HG02763 (cell line): ENCODE measurements around the gene PRRC2B.
"Not testable (repeated sequence)": the region's sequence is repeated elsewhere in the genome, so short reads cannot be mapped to it uniquely, and the experiment has no call there.

Experiments
- ATAC-seq: cut with Tn5 transposase; IDR thresholded peaks from one replicate; pipeline ENCODE4 v1.9.1; 2021; ENCODE audit warnings: mild to moderate bottlenecking, moderate library complexity; ENCODE audit not compliant: unreplicated experiment

Gene PRRC2B

DNA sequence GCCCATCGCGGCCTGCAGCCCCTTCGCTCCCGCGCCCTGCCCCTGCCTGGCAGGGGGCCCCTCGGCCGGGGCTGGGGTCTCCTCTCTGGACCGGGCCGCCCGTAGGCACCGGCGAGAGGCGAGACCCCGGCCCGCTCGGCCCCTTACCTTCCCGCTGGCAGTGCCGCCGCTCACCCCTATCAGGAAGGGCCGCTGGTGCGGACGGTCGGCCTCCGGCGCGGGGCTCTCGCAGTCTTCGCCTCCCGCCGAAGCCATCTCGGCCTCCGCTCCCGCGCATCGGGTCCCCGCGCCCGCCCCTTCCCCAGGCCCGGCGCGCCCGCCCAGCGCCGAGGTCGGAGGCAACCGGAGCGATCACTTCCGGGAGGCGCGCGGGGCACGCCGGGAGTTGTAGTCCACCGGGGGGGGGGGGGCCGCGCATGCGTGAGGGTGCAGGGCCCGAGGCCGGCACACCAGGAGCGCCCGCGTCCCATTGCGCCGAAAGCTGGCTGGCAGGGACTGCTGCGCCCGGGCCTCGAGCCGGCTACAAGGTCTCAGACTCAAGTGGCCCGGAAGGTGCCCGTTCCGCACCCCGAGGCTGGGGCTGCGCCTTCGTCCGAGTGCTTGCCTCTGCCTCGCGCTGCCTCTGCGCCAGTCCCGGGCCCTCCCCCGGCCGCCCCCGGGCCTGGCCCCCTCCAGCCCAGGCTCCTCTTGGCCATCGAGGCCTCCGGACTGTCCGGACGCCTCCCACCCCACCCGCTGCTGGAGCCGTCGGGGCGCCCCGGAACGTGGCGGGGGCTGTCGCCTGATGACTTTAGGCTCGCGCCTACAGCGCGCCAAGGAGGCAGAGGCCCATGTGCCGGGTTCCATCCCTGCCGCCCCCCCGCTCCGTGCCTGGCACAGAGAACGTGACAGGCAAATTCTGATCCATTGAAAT is 137.3 kb downstream of the PRRC2B start, which contains the start of gene UCK1:
Gene UCK1 (minus strand): TSS at position 344 of the 913 bp plus-strand sequence. CDS start 89 bp downstream, at position 255.
- ATAC-seq: peak; percentile 83

DNA sequence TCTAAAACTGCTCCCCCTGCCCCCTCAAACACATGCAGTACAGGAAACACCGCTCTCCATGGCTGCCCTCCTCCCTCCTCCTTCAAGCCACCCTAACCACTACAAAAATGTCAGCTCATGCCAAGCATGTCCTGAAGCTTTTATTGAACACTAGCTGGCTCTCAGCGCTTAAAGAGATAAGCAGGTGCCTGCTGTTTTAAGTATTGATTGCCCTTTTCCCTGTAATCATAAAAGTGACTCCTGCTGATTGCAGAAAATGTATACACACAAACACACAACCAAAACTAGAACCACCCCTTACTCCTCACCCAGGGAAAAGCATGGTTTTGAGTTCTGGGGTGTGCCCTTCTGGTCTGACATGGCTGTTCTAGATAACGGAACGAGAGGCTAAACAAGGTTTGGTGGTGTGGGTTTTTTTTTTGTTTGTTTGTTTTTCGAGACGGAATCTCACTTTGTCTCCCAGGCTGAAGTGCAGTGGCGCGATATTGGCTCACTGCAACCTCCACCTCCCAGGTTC is 140.9 kb downstream of the PRRC2B start:
- ATAC-seq: no peak

DNA sequence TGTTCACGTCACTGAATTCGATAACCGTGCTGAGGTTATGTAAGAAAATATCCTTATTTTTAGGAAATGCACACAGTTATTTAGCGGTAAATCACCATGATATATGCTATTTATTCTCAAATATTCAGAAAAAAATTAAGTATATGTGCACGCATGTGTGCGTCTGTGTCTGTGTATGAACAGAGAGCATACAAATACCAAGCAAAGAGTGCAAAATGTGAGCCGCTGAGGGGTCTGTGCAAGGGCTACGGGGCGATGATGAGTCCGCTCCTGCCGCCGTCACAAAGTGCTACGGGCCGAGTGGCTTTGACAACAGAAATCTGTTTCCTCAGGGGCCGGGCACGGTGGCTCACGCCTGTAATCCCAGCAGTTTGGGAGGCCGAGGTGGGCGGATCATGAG is 144.1 kb downstream of the PRRC2B start:
- no peak for ATAC-seq

DNA sequence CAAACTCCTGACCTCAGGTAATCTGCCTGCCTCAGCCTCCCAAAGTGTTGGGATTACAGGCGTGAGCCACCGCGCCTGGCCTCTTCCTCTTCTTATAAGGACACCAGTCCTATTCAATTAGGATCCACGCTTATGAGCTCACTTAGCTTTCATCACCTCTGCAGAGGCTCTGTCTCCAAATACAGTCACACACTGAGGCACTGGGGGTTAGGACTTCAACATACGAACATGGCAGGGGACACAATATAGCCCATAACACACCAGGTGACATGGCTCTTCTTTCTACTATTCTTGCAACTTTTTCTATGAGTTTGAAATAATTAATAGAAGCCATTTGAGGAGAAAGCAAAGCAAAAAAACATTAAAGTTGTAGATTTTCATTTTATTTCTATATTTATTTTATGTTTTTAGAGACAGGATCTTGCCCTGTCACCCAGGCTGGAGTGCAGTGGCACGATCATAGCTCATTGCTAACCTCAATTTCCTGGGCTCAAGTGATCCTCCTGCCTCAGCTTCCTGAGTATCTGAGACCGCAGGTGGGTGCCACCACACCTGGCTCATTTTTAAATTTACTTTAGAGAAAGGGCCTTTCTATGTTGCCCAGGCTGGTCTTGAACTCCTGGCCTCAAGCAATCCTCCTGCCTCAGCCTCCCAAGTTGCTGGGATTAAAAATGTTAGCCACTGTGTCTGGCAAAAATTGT is 145.5 kb downstream of the PRRC2B start:
- ATAC-seq: no peak

DNA sequence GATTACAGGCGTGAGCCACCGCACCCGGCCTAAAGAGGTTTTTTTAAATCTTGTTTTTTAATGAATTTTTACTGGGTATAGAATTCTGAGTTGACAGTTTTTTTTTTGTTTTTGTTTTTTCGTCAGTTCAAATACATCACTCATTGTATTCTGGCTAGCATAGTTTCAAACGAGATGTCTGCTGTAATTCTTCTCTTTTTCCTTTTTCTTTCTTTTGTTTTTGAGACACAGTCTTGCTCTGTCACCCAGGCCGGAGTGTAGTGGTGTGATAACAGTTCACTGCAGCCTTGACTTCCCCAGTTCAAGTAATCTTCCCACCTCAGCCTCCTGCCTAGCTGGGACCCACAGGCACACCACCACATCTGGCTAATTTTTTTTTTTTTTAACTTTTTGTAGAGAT is 149.3 kb downstream of the PRRC2B start:
- no peak for ATAC-seq

DNA sequence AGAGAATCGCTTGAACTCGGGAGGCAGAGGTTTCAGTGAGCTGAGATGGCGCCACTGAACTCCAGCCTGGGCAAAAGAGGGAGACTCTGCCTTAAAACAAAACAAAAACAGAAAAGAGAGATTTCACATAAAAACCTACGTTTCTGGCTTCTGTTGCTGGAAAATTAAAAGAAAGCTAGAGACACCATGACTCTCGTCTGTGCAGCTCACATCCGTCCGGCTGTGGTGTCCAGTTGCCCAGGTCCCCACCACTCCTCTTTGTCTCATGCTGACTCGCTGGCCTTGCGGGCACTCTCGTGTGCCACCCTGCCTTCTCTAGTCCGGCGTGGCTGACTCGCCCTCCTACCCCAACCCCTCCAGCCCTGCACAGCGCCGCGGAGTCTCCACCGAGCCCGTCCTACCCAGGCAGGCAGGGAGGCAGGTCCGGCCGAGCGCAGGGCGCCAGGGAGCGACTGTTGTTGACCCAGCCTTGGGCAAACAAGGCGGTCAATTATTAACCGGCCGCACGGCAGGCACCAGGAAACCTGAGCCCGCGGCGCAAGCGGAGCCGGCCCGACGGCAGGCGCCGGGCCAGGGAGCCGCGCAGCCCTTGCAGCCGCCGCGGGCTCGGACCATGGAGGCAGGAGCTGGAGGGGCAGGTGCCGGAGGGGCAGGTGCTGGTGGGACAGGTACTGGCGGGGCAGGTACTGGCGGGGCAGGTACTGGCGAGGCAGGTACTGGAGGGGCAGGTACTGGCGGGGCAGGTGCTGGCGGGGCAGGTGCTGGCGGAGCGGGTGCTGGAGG is 151.3 kb downstream of the PRRC2B start, which contains the start of gene PRRT1B:
Gene PRRT1B (plus strand): TSS at position 521 of the 783 bp plus-strand sequence. CDS start 93 bp downstream, at position 614.
- ATAC-seq: no peak

DNA sequence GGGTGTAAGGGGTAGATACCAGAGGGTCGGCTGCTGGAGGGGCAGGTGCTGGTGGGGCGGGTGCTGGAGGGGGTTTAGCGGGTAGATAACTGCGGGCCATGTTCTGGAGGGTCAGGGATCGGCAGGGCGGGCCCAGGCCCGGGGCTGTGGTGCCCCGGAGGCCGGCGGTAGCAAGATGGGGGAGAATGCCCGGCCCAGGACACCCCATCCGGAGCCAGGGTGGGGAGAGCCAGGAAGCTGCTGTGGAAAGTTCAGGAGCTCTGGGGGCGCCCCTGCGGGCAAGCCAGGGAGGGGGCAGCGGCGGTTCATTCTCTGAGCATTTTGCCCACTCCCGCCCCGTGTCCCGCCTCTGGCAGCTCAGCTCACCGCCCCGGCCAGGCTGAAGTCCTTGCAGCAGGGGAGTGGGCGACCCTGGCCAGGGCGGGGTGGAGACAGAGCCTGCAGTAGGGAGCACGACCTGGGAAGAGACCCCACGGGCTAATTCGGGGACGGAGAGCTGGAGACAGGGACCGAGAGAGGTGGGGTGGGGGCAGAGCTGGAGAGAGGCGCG is 152.0 kb downstream of the PRRC2B start:
- ATAC-seq: no peak

DNA sequence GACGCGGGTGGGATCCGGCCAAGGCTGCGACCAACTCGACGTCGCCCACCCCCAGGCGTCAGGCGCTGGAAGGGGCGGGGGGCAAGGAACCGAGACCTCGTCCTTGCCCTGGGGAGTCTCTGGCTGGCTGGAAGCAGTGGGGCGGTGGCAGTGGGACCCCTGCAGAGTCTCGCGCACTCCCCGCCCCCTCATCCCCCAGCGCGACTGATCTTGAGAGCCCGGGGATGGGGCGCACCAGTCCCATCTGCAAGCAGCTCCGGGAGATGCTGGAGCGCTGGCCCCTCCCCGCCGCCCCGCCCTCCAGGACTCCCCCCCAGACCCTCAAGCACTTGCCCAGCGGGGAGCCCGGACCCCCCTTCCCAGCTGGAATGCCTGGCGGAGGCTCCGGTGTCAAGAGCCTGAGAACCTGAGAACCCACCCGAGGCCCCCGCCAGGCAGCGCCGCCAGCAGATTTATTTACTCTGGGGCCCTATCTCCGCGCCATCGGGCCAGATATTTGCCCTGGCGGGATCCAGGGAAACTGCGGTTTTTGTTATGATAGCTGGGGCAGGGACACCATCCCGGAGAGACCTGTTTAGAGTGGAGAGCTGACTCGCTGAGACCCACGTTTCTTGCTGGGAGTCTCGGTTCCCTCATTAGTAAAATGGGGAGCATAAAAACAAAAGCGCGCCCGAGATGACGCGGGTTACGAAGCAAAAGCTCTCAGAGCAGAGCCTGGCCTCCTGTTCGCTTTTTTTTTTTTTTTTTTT is 152.6 kb downstream of the PRRC2B start:
- ATAC-seq: no peak

DNA sequence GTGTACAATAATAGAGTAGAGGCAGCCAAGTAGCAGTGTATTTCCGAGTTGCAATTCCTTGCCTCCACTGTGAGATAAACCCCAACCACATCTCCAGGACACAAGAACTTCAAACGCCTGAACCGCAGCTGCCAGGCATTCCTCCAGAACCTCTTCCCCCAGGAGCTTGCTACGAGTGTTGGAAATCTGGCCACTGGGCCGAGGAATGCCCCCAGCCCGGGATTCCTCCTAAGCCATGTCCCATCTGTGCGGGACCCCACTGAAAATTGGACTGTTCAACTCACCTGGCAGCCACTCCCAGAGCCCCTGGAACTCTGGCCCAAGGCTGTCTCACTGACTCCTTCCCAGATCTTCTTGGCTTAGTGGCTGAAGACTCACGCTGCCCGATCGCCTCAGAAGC is 155.3 kb downstream of the PRRC2B start:
- not testable (repeated sequence) for ATAC-seq
